CD4-positive, alpha-beta T cell (primary cell): Measurements from ENCODE around the gene AKAP8L. TPM values are rescaled to one million over a fixed set of nuclear protein-coding genes. Genes with fewer than 3 reads are reported as not detected.

Source experiments
- ATAC-seq: fragments of 200-7000 bp; cut with Tn5 transposase; one replicate; pipeline ENCODE4 v1.10.0; 2022; ENCODE audit warnings: mild to moderate bottlenecking; ENCODE audit not compliant: poor library complexity
- CTCF ChIA-PET: fragments of 350-600 bp; sonication (Branson Sonifier 250); formaldehyde crosslinking; loops from one replicate; lab custom pipeline; 2021; ENCODE audit warnings: antibody characterized with exemption, inconsistent platforms; lab: Charles Lee
- POLR2A ChIA-PET: fragments of 350-600 bp; sonication (Branson Sonifier 250); formaldehyde crosslinking; loops from one replicate; lab custom pipeline; 2021; ENCODE audit warnings: antibody characterized with exemption, inconsistent platforms; lab: Charles Lee
- DNase-seq, 14 experiments: peaks; one replicate each; pipeline ENCODE4 v3.0.0-alpha.2; 2013 to 2020; ENCODE audit warnings: mixed read lengths in 2 of 14
- H3K27ac ChIP-seq, 2 donors: one replicate each; pipeline versions ENCODE4 v1.5.1 to v1.7.0; 2013; ENCODE audit warnings: low read length in 2 of 2, low read depth in 1 of 2, mild to moderate bottlenecking in 1 of 2
- H3K27me3 ChIP-seq, 2 experiments: 1 replicate in 1 of 2; 2 replicates in 1 of 2; pipeline versions ENCODE4 v1.6.1 to v1.7.0; 2013; ENCODE audit warnings: low read length in 2 of 2, control low read depth in 1 of 2, mild to moderate bottlenecking in 1 of 2, moderate library complexity in 1 of 2; ENCODE audit not compliant: insufficient read depth in 2 of 2, control insufficient read depth in 1 of 2
- H3K36me3 ChIP-seq: one replicate; pipeline ENCODE4 v1.6.1; 2013; ENCODE audit warnings: low read length, control low read depth; ENCODE audit not compliant: insufficient read depth
- H3K4me1 ChIP-seq: one replicate; pipeline ENCODE4 v1.6.1; 2013; ENCODE audit warnings: low read length, control low read depth; ENCODE audit not compliant: insufficient read depth
- H3K4me3 ChIP-seq: one replicate; pipeline ENCODE4 v1.5.1; 2013; ENCODE audit warnings: mild to moderate bottlenecking, low read length, moderate library complexity
- H3K9me3 ChIP-seq, 2 experiments: 1 replicate in 1 of 2; 2 replicates in 1 of 2; pipeline versions ENCODE4 v1.6.1 to v1.7.0; 2013; ENCODE audit warnings: low read length in 2 of 2, mild to moderate bottlenecking in 2 of 2, control low read depth in 1 of 2, moderate library complexity in 1 of 2; ENCODE audit not compliant: control insufficient read depth in 1 of 2, insufficient read depth in 1 of 2
- H3K27ac Mint-ChIP-seq: one replicate; pipeline ENCODE4 v1.8.0; 2020; ENCODE audit warnings: mixed read lengths
- H3K27me3 Mint-ChIP-seq: one replicate; pipeline ENCODE4 v1.8.0; 2021; ENCODE audit warnings: mixed read lengths
- H3K36me3 Mint-ChIP-seq: one replicate; pipeline ENCODE4 v1.8.0; 2021; ENCODE audit warnings: low read depth, mixed read lengths
- H3K4me1 Mint-ChIP-seq: one replicate; pipeline ENCODE4 v1.8.0; 2021; ENCODE audit warnings: low read depth, mixed read lengths
- H3K4me3 Mint-ChIP-seq: one replicate; pipeline ENCODE4 v1.8.0; 2020; ENCODE audit warnings: mild to moderate bottlenecking, mixed read lengths
- H3K9me3 Mint-ChIP-seq: one replicate; pipeline ENCODE4 v1.8.0; 2020; ENCODE audit warnings: mixed read lengths
- intact Hi-C, 2 experiments: fragments of 100-400 bp; cut with DNase I in 1 of 2; cut with micrococcal nuclease in 1 of 2; formaldehyde crosslinking; loops; one replicate each; pipeline versions ENCODE4 v1.15.1 to v1.9.0; 2023 to 2025; cut with DNase I, micrococcal nuclease
- total RNA-seq, 174 experiments: library from RNA in 2 of 174; stranded (reverse) in 2 of 174; gene quantifications; one replicate each; pipeline ENCODE4 v1.2.3 and lab custom pipeline; 2021 to 2026
- TF ChIP-seq, protein P1 (sequence below): fragments of 200-600 bp; IDR thresholded peaks from one replicate; pipeline ENCODE4 v1.8.0; 2022; ENCODE audit warnings: antibody characterized with exemption, mild to moderate bottlenecking

The AKAP8L gene
- total RNA-seq, 2 experiments from 2014 or later = 157 to 162 TPM

DNA sequence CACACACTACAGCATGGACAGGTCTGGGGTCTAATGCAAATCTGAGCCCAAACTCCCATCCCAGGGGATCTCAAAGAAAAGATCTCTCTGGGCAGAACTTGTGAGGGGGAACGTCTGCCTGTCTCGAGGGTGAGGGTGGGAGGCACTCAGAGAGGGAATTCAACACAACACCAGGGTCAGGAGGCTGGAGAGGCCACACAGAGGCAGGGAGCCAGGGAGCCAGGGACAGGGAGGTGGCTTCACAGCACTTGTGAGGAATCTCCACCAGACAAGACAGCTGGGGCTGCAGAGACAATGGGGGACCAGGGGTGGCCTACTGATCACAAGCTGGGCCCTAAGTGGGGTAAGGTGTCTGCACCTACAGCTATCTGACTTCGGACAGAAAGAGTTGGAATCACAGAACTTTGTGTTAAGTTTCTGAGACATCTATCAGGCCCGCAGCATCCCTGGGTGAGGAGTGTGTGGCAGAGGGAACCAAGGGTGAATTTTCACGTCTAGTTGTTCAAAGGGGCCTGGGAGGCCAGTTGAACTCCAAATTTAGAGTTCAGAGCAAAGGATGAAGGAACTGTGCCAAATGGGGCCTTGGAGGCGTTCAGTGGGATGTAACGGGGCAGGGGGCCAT is 12.7 kb upstream of the AKAP8L start:
- Mint-ChIP-seq H3K4me3 (peak overlapping the region; percentile 99), H3K4me1 (peaks cover 28% of the 10 kb centered on the region), H3K27me3 (no peaks in the 10 kb centered on the region), H3K36me3 (peaks cover 29% of the 10 kb centered on the region), H3K9me3 (no peaks in the 10 kb centered on the region), H3K27ac (peak overlapping the region; percentile 88)
- Histone ChIP-seq H3K27ac (peak overlapping the region in 1 of 2 donors; percentile 60), H3K9me3 (peaks cover 0 to 6% of the 10 kb centered on the region in 2 experiments), H3K27me3 (no peaks in the 10 kb centered on the region), H3K36me3 (peaks cover 29% of the 10 kb centered on the region), H3K4me1 (peaks cover 44% of the 10 kb centered on the region), H3K4me3 (peak overlapping the region; percentile 87)
- no peak for DNase-seq
- no peak for ATAC-seq
- TF ChIP-seq, protein P1, sequence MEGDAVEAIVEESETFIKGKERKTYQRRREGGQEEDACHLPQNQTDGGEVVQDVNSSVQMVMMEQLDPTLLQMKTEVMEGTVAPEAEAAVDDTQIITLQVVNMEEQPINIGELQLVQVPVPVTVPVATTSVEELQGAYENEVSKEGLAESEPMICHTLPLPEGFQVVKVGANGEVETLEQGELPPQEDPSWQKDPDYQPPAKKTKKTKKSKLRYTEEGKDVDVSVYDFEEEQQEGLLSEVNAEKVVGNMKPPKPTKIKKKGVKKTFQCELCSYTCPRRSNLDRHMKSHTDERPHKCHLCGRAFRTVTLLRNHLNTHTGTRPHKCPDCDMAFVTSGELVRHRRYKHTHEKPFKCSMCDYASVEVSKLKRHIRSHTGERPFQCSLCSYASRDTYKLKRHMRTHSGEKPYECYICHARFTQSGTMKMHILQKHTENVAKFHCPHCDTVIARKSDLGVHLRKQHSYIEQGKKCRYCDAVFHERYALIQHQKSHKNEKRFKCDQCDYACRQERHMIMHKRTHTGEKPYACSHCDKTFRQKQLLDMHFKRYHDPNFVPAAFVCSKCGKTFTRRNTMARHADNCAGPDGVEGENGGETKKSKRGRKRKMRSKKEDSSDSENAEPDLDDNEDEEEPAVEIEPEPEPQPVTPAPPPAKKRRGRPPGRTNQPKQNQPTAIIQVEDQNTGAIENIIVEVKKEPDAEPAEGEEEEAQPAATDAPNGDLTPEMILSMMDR = no peak
- intact Hi-C loops = loop anchor here (1.0 to 5.0 kb wide), 6 partner anchors 12 to 99 kb away; partner anchors contain the start of genes AKAP8 (in 1 of the 2), AKAP8L (in 1 of the 2), BRD4 (in 1 of the 2) and WIZ (in 1 of the 2)
- ChIA-PET CTCF (interaction anchor here (1.7 kb wide), 1 partner anchor 12 kb away, joined by 5 read pairs; the partner anchor contains the start of gene AKAP8L), POLR2A (interaction anchor here (0.9 to 1.4 kb wide), 3 partner anchors 12 to 53 kb away, joined by 3 to 5 read pairs (median 4); no protein-coding TSS in a partner anchor)

DNA sequence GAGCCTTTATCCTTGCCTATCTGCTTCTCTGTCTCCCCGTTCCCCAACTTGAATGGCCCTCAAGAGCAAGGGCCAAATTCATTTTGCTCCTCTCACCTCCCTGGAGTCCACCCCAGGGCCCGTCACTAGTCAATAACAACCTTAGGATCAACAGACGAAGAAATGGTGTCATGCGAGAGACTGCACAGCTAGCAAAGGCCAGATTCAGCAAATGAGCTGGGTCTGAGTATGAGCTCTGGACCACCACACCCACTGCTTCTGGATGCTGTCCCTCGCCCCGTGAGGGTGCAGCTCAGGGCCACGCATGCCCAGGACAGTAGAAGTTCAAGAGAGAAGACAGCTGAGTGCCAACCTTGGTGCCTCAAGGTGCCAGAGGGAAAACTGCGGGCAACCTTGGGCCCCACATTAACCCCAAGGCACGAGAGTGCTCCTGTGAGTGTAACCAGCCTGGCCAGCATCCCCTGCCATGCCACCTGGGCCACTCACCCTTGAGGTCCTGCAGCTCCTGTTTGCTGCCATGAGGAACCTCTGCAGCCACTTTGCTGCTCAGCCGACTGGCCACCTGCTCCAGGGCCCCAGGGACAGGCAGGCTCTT is 11.8 kb upstream of the AKAP8L start:
- no peak overlapping the region for H3K27ac Mint-ChIP-seq
- peak overlapping the region; percentile 99 for H3K4me3 Mint-ChIP-seq
- Histone ChIP-seq H3K4me1 (peaks cover 44% of the 10 kb centered on the region), H3K27ac (no peak overlapping the region), H3K4me3 (no peak overlapping the region), H3K27me3 (no peaks in the 10 kb centered on the region), H3K9me3 (peaks cover 0 to 6% of the 10 kb centered on the region in 2 experiments), H3K36me3 (peaks cover 36% of the 10 kb centered on the region)
- H3K9me3 Mint-ChIP-seq = no peaks in the 10 kb centered on the region
- no peak for DNase-seq
- ATAC-seq = no peak
- H3K4me1 Mint-ChIP-seq = peaks cover 31% of the 10 kb centered on the region
- no peaks in the 10 kb centered on the region for H3K27me3 Mint-ChIP-seq
- intact Hi-C loops = loop anchor here in 1 of 2 experiments (5.0 kb wide), 1 partner anchor 98 kb away; the partner anchor contains the start of gene BRD4
- peaks cover 38% of the 10 kb centered on the region for H3K36me3 Mint-ChIP-seq
- TF ChIP-seq, protein P1 = no peak
- ChIA-PET POLR2A (interaction anchor here (1.3 to 2.0 kb wide), 4 partner anchors 11 to 125 kb away, joined by 3 to 11 read pairs (median 4); partner anchors contain the start of gene AKAP8L), CTCF (interaction anchor here (0.6 to 1.7 kb wide), 2 partner anchors 11 to 1063 kb away, joined by 3 to 5 read pairs; partner anchors contain the start of gene AKAP8L)

DNA sequence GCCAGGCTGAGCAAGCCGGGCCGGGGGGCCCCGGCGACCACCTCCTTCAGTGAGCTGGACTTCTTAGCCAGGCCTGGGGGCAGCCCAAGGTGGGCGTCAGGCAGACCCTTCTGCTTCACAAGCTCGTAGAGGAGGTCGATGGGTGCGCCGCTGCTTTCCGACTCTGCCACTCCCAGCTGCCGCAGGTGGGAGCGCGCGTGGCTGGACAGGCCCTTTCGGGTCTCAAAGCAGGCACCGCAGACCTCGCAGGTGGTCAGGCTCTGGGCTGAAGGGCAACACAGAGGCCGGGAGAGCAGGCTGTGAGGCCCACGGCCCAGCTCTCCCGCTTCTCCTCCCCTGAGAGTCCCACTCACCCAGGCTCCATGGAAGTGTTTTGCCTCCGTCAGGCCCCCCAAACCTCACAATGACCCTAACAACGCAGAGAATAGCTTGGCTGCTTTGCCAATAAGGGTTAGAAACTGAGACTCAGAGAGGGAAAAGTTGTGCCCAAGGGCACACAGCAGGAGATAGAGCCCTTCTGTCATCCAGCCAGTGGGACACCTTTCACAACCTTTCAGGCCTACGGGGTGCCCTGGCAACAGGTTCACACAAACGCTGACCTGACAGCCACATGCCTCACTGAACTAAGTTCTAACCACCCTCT is 11.2 kb upstream of the AKAP8L start:
- peak overlapping the region; percentile 99 for H3K4me3 Mint-ChIP-seq
- Histone ChIP-seq H3K4me3 (no peak overlapping the region), H3K27ac (no peak overlapping the region), H3K9me3 (peaks cover 0 to 6% of the 10 kb centered on the region in 2 experiments), H3K4me1 (peaks cover 44% of the 10 kb centered on the region), H3K36me3 (peaks cover 42% of the 10 kb centered on the region), H3K27me3 (no peaks in the 10 kb centered on the region)
- peaks cover 31% of the 10 kb centered on the region for H3K4me1 Mint-ChIP-seq
- ChIA-PET POLR2A (interaction anchor here (1.4 to 2.0 kb wide), 2 partner anchors 11 to 126 kb away, joined by 3 to 11 read pairs; partner anchors contain the start of gene AKAP8L), CTCF (interaction anchor here (0.6 to 2.7 kb wide), 3 partner anchors 10 to 1063 kb away, joined by 3 to 12 read pairs (median 4); partner anchors contain the start of gene AKAP8L)
- intact Hi-C loops = loop anchor here in 1 of 2 experiments (5.0 kb wide), 1 partner anchor 98 kb away; the partner anchor contains the start of gene BRD4
- no peak for ATAC-seq
- H3K9me3 Mint-ChIP-seq = no peaks in the 10 kb centered on the region
- TF ChIP-seq, protein P1 = no peak
- H3K27me3 Mint-ChIP-seq = no peaks in the 10 kb centered on the region
- H3K36me3 Mint-ChIP-seq = peaks cover 41% of the 10 kb centered on the region
- DNase-seq = peak in 1 of 14 experiments; percentile 19
- H3K27ac Mint-ChIP-seq = no peak overlapping the region
